Spinal cord (tissue), 10 donors: Measurements from ENCODE around the gene GBE1. TPM values are rescaled to one million over a fixed set of nuclear protein-coding genes. Genes with fewer than 3 reads are reported as not detected.
A peak's percentile ranks its signal among the peaks of the same experiment; 100 is the strongest.

Source experiments
- DNase-seq, 6 donors: peaks; one replicate each; pipeline versions ENCODE4 v3.0.0 to v3.0.0-alpha.2; 2013 to 2015; ENCODE audit warnings: low spot score in 6 of 6, low read depth in 4 of 6
- H3K27ac ChIP-seq: one replicate; pipeline ENCODE4 v1.5.1; 2013; ENCODE audit warnings: low read depth, low read length, control low read depth
- H3K27me3 ChIP-seq: one replicate; pipeline ENCODE4 v1.6.1; 2013; ENCODE audit warnings: low read length; ENCODE audit not compliant: control insufficient read depth, insufficient read depth
- H3K36me3 ChIP-seq: one replicate; pipeline ENCODE4 v1.6.1; 2013; ENCODE audit warnings: low read length; ENCODE audit not compliant: control insufficient read depth, insufficient read depth
- H3K4me1 ChIP-seq: one replicate; pipeline ENCODE4 v1.6.1; 2013; ENCODE audit warnings: low read length; ENCODE audit not compliant: control insufficient read depth, insufficient read depth
- H3K4me3 ChIP-seq: one replicate; pipeline ENCODE4 v1.5.1; 2013; ENCODE audit warnings: low read depth, low read length, control low read depth
- H3K9me3 ChIP-seq: one replicate; pipeline ENCODE4 v1.6.1; 2013; ENCODE audit warnings: low read length; ENCODE audit not compliant: control insufficient read depth, insufficient read depth
- WGBS: methylation state at CpG from one replicate; pipeline ENCODE4 v1.1.5; 2013; ENCODE audit warnings: missing lambda C conversion rate; ENCODE audit not compliant: insufficient coverage; 5-methylcytosine and 5-hydroxymethylcytosine counted together
- polyA plus RNA-seq, 2 donors: library from polyadenylated mRNA; unstranded; fragments of 120-200 nt; gene quantifications; one replicate each; pipeline ENCODE4 v1.2.1, GENCODE V29; 2013; ENCODE audit not compliant: insufficient read length in 2 of 2
- total RNA-seq, 2 donors: library from RNA; depleted of rRNA in 1 of 2; stranded (reverse); fragments of 120-200 nt in 1 of 2; fragments of >200 nt in 1 of 2; gene quantifications; one replicate each; pipeline versions ENCODE4 v1.2.3 to v1.2.4, GENCODE V29; 2013 to 2014
- donor health status: healthy.

The GBE1 gene
- total and polyA plus RNA-seq, 4 donors = 14.0 to 29.7 (median 19.1) TPM

- WGBS = 50% methylated on average over 2 of the region's 5 CpGs
- Histone ChIP-seq H3K4me1 (no peaks in the 10 kb centered on the region), H3K27me3 (no peaks in the 10 kb centered on the region), H3K4me3 (no peak overlapping the region), H3K9me3 (peaks cover 1% of the 10 kb centered on the region), H3K36me3 (no peaks in the 10 kb centered on the region), H3K27ac (no peak overlapping the region)
- no peak for DNase-seq
Observed at GRCh38 chr3:81568378-81568777, 193.1 kb downstream of the GBE1 start.

DNA sequence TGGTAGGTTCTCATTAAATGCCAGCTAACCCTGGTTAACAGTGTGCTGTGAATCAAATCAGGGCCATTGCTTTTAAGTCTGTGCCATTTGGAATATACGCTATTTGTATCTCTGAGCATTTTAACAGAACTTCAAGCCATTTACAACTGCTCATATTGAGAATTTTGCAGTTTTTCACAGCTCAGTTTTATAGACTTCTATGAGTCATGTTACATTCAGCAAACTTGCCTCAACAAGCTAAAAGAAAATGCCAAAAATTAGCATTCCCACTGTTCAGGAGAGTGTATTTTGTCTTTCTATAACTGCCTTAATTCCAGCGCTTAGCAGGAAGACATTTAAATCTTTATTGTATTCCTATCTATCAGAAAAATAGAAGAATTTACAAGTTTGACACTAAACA, 196.4 kb downstream of the GBE1 start:
- no peaks in the 10 kb centered on the region for H3K4me1 ChIP-seq
- DNase-seq = no peak
- no peak overlapping the region for H3K4me3 ChIP-seq
- no peak overlapping the region for H3K27ac ChIP-seq
- peaks cover 1% of the 10 kb centered on the region for H3K9me3 ChIP-seq
- H3K27me3 ChIP-seq = no peaks in the 10 kb centered on the region
- H3K36me3 ChIP-seq = no peaks in the 10 kb centered on the region
- WGBS = 83% methylated on average over 1 of the region's 2 CpGs

DNA sequence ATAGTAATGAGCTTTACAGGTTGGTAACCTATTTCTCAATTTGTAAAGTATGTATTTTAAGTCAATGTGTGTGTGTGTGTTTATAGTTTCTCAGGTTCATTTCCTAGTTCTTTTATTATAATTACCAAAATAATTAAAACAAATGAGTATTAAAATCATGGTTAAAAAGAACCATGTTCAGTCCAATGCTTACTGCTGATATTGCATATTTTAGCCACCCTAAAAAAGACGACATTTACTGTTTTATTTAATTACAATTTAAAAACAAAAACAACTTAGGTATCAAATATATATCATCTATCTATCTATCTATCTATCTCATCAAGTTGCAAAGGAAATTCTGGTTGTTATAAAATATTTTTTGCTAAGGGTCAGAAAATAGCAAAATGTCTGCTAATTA, 203.3 kb downstream of the GBE1 start:
- no peak overlapping the region for H3K4me3 ChIP-seq
- DNase-seq = no peak
- no peaks in the 10 kb centered on the region for H3K36me3 ChIP-seq
- no CpG with 5 or more reads among the region's 1 CpG for whole genome bisulfite sequencing
- no peaks in the 10 kb centered on the region for H3K4me1 ChIP-seq
- no peak overlapping the region for H3K27ac ChIP-seq
- H3K9me3 ChIP-seq = no peaks in the 10 kb centered on the region
- no peaks in the 10 kb centered on the region for H3K27me3 ChIP-seq

DNA sequence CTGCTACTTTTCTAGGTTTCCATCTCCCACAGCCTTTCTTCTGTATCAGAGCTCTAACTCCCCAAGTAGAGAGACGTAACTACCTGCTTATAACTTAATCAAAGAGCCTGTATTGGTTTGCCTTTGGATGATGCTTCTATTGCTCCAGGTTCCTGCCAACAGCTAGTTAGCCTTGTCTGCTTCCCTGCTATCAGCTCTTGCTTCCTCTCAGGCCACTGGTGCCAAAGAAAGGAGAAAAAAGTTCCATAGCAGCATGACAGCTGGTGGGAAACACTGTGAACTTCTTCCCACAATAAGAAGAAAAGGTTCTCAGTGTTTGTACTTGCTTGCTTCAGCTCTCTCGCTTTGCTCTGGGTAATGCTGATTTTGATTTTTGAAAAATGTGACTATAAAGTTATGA, 206.6 kb downstream of the GBE1 start:
- H3K27me3 ChIP-seq = no peaks in the 10 kb centered on the region
- no peaks in the 10 kb centered on the region for H3K36me3 ChIP-seq
- no peaks in the 10 kb centered on the region for H3K9me3 ChIP-seq
- WGBS = no CpG with 5 or more reads among the region's 2 CpGs
- no peak overlapping the region for H3K27ac ChIP-seq
- peak in 1 of 6 donors; percentile 49 for DNase-seq
- no peak overlapping the region for H3K4me3 ChIP-seq
- H3K4me1 ChIP-seq = no peaks in the 10 kb centered on the region

GRCh38 chr3:81554388-81554787, 207.1 kb downstream of the GBE1 start:
- H3K27me3 ChIP-seq = no peaks in the 10 kb centered on the region
- WGBS = no CpG with 5 or more reads among the region's 1 CpG
- H3K4me1 ChIP-seq = no peaks in the 10 kb centered on the region
- DNase-seq = peak in 1 of 6 donors; percentile 1
- H3K27ac ChIP-seq = no peak overlapping the region
- H3K9me3 ChIP-seq = no peaks in the 10 kb centered on the region
- no peak overlapping the region for H3K4me3 ChIP-seq
- no peaks in the 10 kb centered on the region for H3K36me3 ChIP-seq

DNA sequence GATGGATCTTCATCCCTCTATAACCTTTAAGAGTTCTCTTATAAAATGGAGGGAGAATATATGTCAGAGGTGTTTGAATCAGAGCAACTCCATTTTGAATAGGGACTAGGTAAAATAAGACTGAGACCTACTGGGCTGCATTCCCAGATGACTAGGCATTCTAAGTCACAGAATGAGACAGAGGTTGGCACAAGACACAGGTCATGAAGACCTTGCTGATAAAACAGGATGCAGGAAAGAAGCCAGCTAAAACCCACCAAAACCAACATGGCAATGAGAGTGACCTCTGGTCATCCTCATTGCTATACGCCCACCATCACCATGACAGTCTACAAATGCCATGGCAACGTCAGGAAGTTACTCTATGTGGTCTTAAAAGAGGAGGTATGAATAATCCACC, 211.0 kb downstream of the GBE1 start:
- Histone ChIP-seq H3K27me3 (no peaks in the 10 kb centered on the region), H3K36me3 (peaks cover 2% of the 10 kb centered on the region), H3K27ac (no peak overlapping the region), H3K9me3 (peaks cover 1% of the 10 kb centered on the region), H3K4me3 (no peak overlapping the region), H3K4me1 (no peaks in the 10 kb centered on the region)
- no peak for DNase-seq
- WGBS = no CpG with 5 or more reads among the region's 2 CpGs

DNA sequence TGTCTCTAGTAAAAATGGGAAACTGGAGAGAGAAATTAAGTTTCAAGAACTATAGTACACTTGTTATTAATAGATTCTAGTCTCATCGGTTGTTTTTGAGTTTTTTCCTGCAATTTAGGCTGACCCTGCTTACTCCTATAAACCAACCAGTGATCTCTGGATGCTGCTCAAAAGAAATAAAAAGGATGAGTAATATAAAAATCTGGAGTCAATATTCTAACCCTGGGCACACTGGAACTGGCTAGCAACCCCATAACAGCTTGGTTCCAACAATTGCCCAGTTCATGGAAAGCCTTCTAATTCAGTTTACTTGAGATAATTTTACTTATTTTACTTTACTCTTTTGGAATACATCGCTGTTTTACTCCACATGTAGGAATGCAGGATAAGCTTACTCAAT, 211.6 kb downstream of the GBE1 start:
- WGBS = no CpG with 5 or more reads among the region's 2 CpGs
- Histone ChIP-seq H3K4me3 (no peak overlapping the region), H3K4me1 (no peaks in the 10 kb centered on the region), H3K27me3 (no peaks in the 10 kb centered on the region), H3K36me3 (peaks cover 2% of the 10 kb centered on the region), H3K27ac (no peak overlapping the region), H3K9me3 (peaks cover 1% of the 10 kb centered on the region)
- DNase-seq = no peak

GRCh38 chr3:81549388-81549787, 212.1 kb downstream of the GBE1 start:
- WGBS = 88% methylated on average over 1 of the region's 1 CpG
- Histone ChIP-seq H3K9me3 (peaks cover 1% of the 10 kb centered on the region), H3K36me3 (peaks cover 2% of the 10 kb centered on the region), H3K4me3 (no peak overlapping the region), H3K27ac (no peak overlapping the region), H3K27me3 (no peaks in the 10 kb centered on the region), H3K4me1 (no peaks in the 10 kb centered on the region)
- no peak for DNase-seq

DNA sequence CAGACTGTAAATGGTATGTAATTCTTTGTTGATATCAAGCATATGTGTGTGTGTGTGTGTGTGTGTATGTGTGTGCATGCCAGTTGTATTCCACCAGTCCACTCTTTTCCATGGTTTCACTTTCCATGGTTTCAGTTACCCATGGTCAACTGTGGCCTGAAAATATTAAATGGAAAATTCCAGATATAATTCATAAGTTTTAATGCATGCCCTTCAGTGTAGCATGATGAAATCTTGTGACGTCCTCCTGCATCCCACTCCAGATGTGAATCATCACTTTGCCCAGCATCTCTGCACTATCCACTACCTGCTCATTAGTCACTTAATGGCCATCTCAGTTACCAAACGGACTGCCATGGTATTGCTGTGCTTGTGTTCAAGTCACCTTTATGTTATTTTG, 215.9 kb downstream of the GBE1 start:
- peaks cover 1% of the 10 kb centered on the region for H3K9me3 ChIP-seq
- H3K36me3 ChIP-seq = peaks cover 2% of the 10 kb centered on the region
- H3K27me3 ChIP-seq = no peaks in the 10 kb centered on the region
- no peak overlapping the region for H3K4me3 ChIP-seq
- H3K4me1 ChIP-seq = no peaks in the 10 kb centered on the region
- WGBS = no CpG with 5 or more reads among the region's 2 CpGs
- DNase-seq = no peak
- no peak overlapping the region for H3K27ac ChIP-seq

GRCh38 chr3:81544385-81544784, 217.1 kb downstream of the GBE1 start:
- H3K9me3 ChIP-seq = peaks cover 1% of the 10 kb centered on the region
- H3K27me3 ChIP-seq = no peaks in the 10 kb centered on the region
- peaks cover 2% of the 10 kb centered on the region for H3K36me3 ChIP-seq
- WGBS = no CpG with 5 or more reads among the region's 4 CpGs
- H3K27ac ChIP-seq = no peak overlapping the region
- DNase-seq = no peak
- H3K4me3 ChIP-seq = no peak overlapping the region
- no peaks in the 10 kb centered on the region for H3K4me1 ChIP-seq
